Gastrocnemius medialis (tissue), 4 donors: ENCODE data around the gene AQP12B.

ENCODE experiments used
- POLR2A ChIP-seq, 2 donors: fragments of 450-650 bp; IDR thresholded peaks; one replicate each; pipeline ENCODE4 v1.6.1; 2017; ENCODE audit warnings: antibody characterized with exemption in 2 of 2, mild to moderate bottlenecking in 2 of 2, moderate library complexity in 2 of 2
- TF ChIP-seq, protein P1 (sequence below), 5 experiments: fragments of 450-650 bp in 3 of 5; fragments of 200-600 bp in 2 of 5; sonication (generic) in 2 of 5; IDR thresholded peaks in 4 of 5; conservative IDR thresholded peaks in 1 of 5; 1 replicate in 4 of 5; 2 replicates in 1 of 5; pipeline ENCODE4 v1.5.1; 2016 to 2019; ENCODE audit warnings: antibody characterized with exemption in 5 of 5, mild to moderate bottlenecking in 3 of 5, moderate library complexity in 3 of 5

GRCh38 chr2:240711701-240712100 is 29.0 kb upstream of the AQP12B start:
- TF ChIP-seq, protein P1, sequence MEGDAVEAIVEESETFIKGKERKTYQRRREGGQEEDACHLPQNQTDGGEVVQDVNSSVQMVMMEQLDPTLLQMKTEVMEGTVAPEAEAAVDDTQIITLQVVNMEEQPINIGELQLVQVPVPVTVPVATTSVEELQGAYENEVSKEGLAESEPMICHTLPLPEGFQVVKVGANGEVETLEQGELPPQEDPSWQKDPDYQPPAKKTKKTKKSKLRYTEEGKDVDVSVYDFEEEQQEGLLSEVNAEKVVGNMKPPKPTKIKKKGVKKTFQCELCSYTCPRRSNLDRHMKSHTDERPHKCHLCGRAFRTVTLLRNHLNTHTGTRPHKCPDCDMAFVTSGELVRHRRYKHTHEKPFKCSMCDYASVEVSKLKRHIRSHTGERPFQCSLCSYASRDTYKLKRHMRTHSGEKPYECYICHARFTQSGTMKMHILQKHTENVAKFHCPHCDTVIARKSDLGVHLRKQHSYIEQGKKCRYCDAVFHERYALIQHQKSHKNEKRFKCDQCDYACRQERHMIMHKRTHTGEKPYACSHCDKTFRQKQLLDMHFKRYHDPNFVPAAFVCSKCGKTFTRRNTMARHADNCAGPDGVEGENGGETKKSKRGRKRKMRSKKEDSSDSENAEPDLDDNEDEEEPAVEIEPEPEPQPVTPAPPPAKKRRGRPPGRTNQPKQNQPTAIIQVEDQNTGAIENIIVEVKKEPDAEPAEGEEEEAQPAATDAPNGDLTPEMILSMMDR (IDR thresholded peaks at IDR 0.05 in 4 of 5, conservative IDR thresholded peaks at IDR 0.05 in 1 of 5), result no peak
- no peak for TF ChIP-seq POLR2A (IDR thresholded peaks at IDR 0.05)
